CD14-positive monocyte (primary cell): ENCODE measurements around the gene TFDP2. TPM values are rescaled to one million over a fixed set of nuclear protein-coding genes. Genes with fewer than 3 reads are reported as not detected.
"Not testable (repeated sequence)": the region's sequence is repeated elsewhere in the genome, so short reads cannot be mapped to it uniquely, and the experiment has no call there.

Experiments used
- DNase-seq, 3 donors: peaks; one replicate each; pipeline ENCODE4 v3.0.0-alpha.2; 2011 to 2022
- H2AFZ ChIP-seq: 2 replicates; pipeline ENCODE4 v1.6.0; 2012; ENCODE audit warnings: mild to moderate bottlenecking, low read depth, low read length, inconsistent platforms; ENCODE audit not compliant: insufficient read depth, poor library complexity, severe bottlenecking
- H3K27ac ChIP-seq, 2 donors: 1 replicate in 1 of 2; 2 replicates in 1 of 2; pipeline ENCODE4 v1.5.1; 2012 to 2013; ENCODE audit warnings: low read length in 2 of 2, control low read depth in 1 of 2, inconsistent platforms in 1 of 2, low read depth in 1 of 2, mild to moderate bottlenecking in 1 of 2
- H3K27me3 ChIP-seq, 2 donors: one replicate each; pipeline versions ENCODE4 v1.6.0 to v1.6.1; 2011 to 2013; ENCODE audit warnings: low read length in 2 of 2; ENCODE audit not compliant: control insufficient read depth in 2 of 2, insufficient read depth in 2 of 2
- H3K36me3 ChIP-seq, 2 donors: replicated peaks in 1 of 2; 1 replicate in 1 of 2; 2 replicates in 1 of 2; pipeline versions ENCODE4 v1.5.1 to v1.6.1; 2012 to 2013; ENCODE audit warnings: low read length in 2 of 2, control low read depth in 1 of 2, inconsistent platforms in 1 of 2, mild to moderate bottlenecking in 1 of 2; ENCODE audit not compliant: insufficient read depth in 2 of 2, control insufficient read depth in 1 of 2
- H3K4me1 ChIP-seq, 2 donors: 1 replicate in 1 of 2; 2 replicates in 1 of 2; pipeline versions ENCODE4 v1.5.1 to v1.6.1; 2012 to 2013; ENCODE audit warnings: low read length in 2 of 2, control low read depth in 1 of 2, inconsistent platforms in 1 of 2, mild to moderate bottlenecking in 1 of 2, moderate library complexity in 1 of 2; ENCODE audit not compliant: insufficient read depth in 2 of 2, control insufficient read depth in 1 of 2
- H3K4me2 ChIP-seq: replicated peaks from 2 replicates; pipeline ENCODE3; 2012; ENCODE audit warnings: low read length, moderate library complexity, mild to moderate bottlenecking; ENCODE audit not compliant: poor library complexity, severe bottlenecking; ENCODE audit errors: extremely low read depth
- H3K4me3 ChIP-seq, 3 experiments: fragments of 200-600 bp in 1 of 3; sonication (generic) in 1 of 3; replicated peaks in 1 of 3; 1 replicate in 2 of 3; 2 replicates in 1 of 3; pipeline ENCODE4 v1.5.1; 2011 to 2013; ENCODE audit warnings: low read length in 3 of 3, mild to moderate bottlenecking in 3 of 3, control low read depth in 2 of 3, low read depth in 2 of 3, inconsistent platforms in 1 of 3, moderate library complexity in 1 of 3
- H3K79me2 ChIP-seq: 2 replicates; pipeline ENCODE4 v1.6.0; 2012; ENCODE audit warnings: mild to moderate bottlenecking, control low read depth, inconsistent platforms, low read length, moderate library complexity; ENCODE audit not compliant: insufficient read depth
- H3K9ac ChIP-seq: 2 replicates; pipeline ENCODE4 v1.6.0; 2017; ENCODE audit warnings: low read length, mild to moderate bottlenecking; ENCODE audit not compliant: insufficient read depth, poor library complexity, severe bottlenecking
- H3K9me3 ChIP-seq, 2 donors: replicated peaks in 1 of 2; 1 replicate in 1 of 2; 2 replicates in 1 of 2; pipeline versions ENCODE4 v1.5.1 to v1.6.1; 2012 to 2013; ENCODE audit warnings: low read length in 2 of 2, control low read depth in 1 of 2; ENCODE audit not compliant: control insufficient read depth in 1 of 2, insufficient read depth in 1 of 2
- H4K20me1 ChIP-seq: 2 replicates; pipeline ENCODE4 v1.6.0; 2012; ENCODE audit warnings: mild to moderate bottlenecking, low read length, control low read depth, moderate library complexity; ENCODE audit not compliant: insufficient read depth
- H3K27ac Mint-ChIP-seq, 7 donors: one replicate each; pipeline ENCODE4 v1.8.0; 2020; ENCODE audit warnings: mild to moderate bottlenecking in 7 of 7, mixed read lengths in 7 of 7, moderate library complexity in 6 of 7, inconsistent platforms in 2 of 7
- H3K27me3 Mint-ChIP-seq, 3 donors: one replicate each; pipeline ENCODE4 v1.8.0; 2021 to 2022; ENCODE audit warnings: low read depth in 3 of 3, mild to moderate bottlenecking in 3 of 3, mixed read lengths in 3 of 3, moderate library complexity in 3 of 3, inconsistent platforms in 1 of 3
- H3K36me3 Mint-ChIP-seq, 2 donors: one replicate each; pipeline ENCODE4 v1.8.0; 2020; ENCODE audit warnings: mixed read lengths in 2 of 2, inconsistent platforms in 1 of 2, mild to moderate bottlenecking in 1 of 2
- H3K4me1 Mint-ChIP-seq: one replicate; pipeline ENCODE4 v1.8.0; 2020; ENCODE audit warnings: mild to moderate bottlenecking, mixed read lengths
- H3K4me3 Mint-ChIP-seq, 2 donors: one replicate each; pipeline ENCODE4 v1.8.0; 2020; ENCODE audit warnings: mild to moderate bottlenecking in 2 of 2, mixed read lengths in 2 of 2, moderate library complexity in 1 of 2
- H3K9me3 Mint-ChIP-seq, 7 donors: one replicate each; pipeline ENCODE4 v1.8.0; 2020 to 2022; ENCODE audit warnings: mixed read lengths in 7 of 7, mild to moderate bottlenecking in 6 of 7, moderate library complexity in 6 of 7, inconsistent platforms in 2 of 7
- CTCF ChIP-seq: fragments of 200-600 bp; IDR thresholded peaks from one replicate; pipeline ENCODE4 v1.8.0; 2022; ENCODE audit warnings: antibody characterized with exemption, mild to moderate bottlenecking
- WGBS: methylation state at CpG from one replicate; pipeline ENCODE4 v1.1.5; 2013; ENCODE audit warnings: missing lambda C conversion rate; ENCODE audit not compliant: insufficient coverage; 5-methylcytosine and 5-hydroxymethylcytosine counted together
- intact Hi-C, 2 donors: fragments of 100-400 bp; cut with micrococcal nuclease; formaldehyde crosslinking; loops; one replicate each; pipeline versions ENCODE4 v1.15.0 to v1.15.1; 2023
- polyA plus RNA-seq, 3 donors: library from polyadenylated mRNA; depleted of rRNA in 1 of 3; unstranded in 2 of 3; stranded (reverse) in 1 of 3; fragments of 300-500 nt in 2 of 3; fragments of >200 nt in 1 of 3; fragmentation: Illumina TruSeq in 2 of 3; gene quantifications; 1 replicate in 2 of 3; 2 replicates in 1 of 3; pipeline ENCODE4 v1.2.3, GENCODE V29; 2012 to 2021

Gene TFDP2
- polyA plus RNA-seq, 3 donors, result 1.1 to 3.5 (median 1.7) TPM

DNA sequence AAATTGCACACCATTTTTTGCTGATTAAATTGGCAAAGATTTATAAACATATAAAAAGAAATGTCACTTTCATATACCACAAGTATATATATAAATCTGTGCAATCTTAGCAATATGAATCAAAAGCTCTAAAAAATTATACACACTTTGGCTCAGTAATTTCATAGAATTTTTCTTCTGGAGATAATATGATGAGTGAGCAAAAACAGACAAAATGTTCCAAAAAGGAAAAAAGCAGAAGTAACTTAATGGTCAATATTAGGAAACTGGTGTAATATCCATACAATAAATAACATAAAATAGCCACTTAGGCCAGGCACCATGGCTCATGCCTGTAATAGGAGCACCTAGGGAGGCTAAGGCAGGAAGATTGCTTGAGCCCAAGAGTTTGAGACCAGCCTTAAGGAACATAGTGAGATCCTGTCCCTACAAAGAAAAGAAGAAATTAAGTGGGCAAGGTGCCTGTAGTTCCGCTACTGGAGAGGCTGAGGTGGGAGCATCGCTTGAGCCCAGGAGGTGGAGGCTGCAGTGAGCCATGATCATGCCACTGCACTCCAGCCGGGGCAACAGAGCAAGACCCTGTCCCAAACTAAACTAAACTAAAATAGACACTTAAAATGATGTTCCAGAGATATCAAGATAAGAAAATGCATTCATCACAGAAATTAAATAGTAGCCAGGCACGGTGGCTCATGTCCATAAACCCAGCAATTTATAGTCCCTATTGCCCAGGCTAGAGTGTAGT is 52.1 kb downstream of the TFDP2 start:
- H3K27me3 Mint-ChIP-seq, result no peaks in the 10 kb centered on the region
- WGBS, result 100% methylated on average over 3 of the region's 4 CpGs
- H3K9me3 ChIP-seq, result no peaks in the 10 kb centered on the region
- no peaks in the 10 kb centered on the region for H3K4me1 ChIP-seq
- no peaks in the 10 kb centered on the region for H3K36me3 Mint-ChIP-seq
- H3K4me3 Mint-ChIP-seq, result no peak overlapping the region
- no peak overlapping the region for H3K27ac ChIP-seq
- H3K4me3 ChIP-seq, result no peak overlapping the region
- no peak overlapping the region for H3K9ac ChIP-seq
- H3K27me3 ChIP-seq, result no peaks in the 10 kb centered on the region
- no peak for DNase-seq
- H2AFZ ChIP-seq, result no peak overlapping the region
- H3K4me2 ChIP-seq, result no peak overlapping the region
- intact Hi-C loops, result no loop called here
- no peaks in the 10 kb centered on the region for H3K36me3 ChIP-seq
- peak overlapping the region in 1 of 7 donors; percentile 3 for H3K27ac Mint-ChIP-seq
- peaks cover 12% of the 10 kb centered on the region for H3K4me1 Mint-ChIP-seq
- no peaks in the 10 kb centered on the region for H3K79me2 ChIP-seq
- H4K20me1 ChIP-seq, result no peaks in the 10 kb centered on the region
- H3K9me3 Mint-ChIP-seq, result no peaks in the 10 kb centered on the region
- TF ChIP-seq CTCF, result no peak

DNA sequence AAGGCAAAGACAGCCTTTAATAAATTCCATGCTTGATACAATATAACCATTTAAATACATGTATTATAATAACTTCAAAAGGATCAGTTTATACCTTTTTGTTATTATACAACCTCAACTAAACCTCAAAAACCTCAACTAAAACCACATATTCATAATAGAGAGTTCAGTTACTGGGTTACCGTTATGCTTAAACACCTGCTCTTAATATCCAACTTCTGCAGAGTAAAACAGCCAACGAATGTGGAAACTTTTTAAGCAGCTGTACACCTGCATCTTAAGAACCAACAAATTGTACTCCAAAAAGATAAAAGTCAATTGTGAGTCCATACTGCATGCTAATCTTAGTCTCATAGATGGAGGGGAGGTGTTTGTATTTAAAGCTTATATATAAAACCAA is 53.5 kb downstream of the TFDP2 start:
- intact Hi-C loops, result no loop called here
- DNase-seq, result no peak

DNA sequence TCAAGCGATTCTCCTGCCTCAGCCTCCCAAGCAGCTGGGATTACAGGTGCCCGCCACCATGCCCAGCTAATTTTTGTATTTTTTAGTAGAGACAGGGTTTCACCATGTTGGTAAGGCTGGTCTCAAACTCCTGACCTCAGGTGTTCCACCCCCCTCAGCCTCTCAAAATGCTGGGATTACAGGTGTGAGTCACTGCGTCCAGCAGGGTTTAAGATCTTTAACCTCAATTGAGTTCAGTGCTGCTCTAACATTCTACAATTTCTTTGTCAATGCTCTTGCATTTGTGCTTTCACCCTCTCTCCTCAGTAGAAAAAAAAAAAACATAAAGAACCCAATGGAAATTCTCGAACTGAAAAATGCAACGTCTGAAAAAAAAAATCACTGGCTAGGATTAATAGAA is 60.4 kb downstream of the TFDP2 start:
- 80% methylated on average over 1 of the region's 5 CpGs for WGBS
- H3K36me3 ChIP-seq, H2AFZ ChIP-seq, DNase-seq, H3K36me3 Mint-ChIP-seq, H3K4me1 Mint-ChIP-seq, H4K20me1 ChIP-seq, H3K27ac Mint-ChIP-seq, intact Hi-C loops, H3K4me1 ChIP-seq, H3K27me3 ChIP-seq, H3K4me2 ChIP-seq, H3K4me3 Mint-ChIP-seq, H3K27ac ChIP-seq, H3K27me3 Mint-ChIP-seq, H3K9ac ChIP-seq, H3K79me2 ChIP-seq, H3K4me3 ChIP-seq, H3K9me3 Mint-ChIP-seq, H3K9me3 ChIP-seq: not testable (repeated sequence)

More for the DNA sequence above, 53.5 kb downstream of the TFDP2 start:
- no peaks in the 10 kb centered on the region for H4K20me1 ChIP-seq
- no peaks in the 10 kb centered on the region for H3K27me3 ChIP-seq
- H3K9me3 ChIP-seq, result no peaks in the 10 kb centered on the region
- no CpG with 5 or more reads among the region's 2 CpGs for WGBS
- H3K4me2 ChIP-seq, result no peak overlapping the region
- no peaks in the 10 kb centered on the region for H3K4me1 ChIP-seq
- H2AFZ ChIP-seq, result no peak overlapping the region
- H3K79me2 ChIP-seq, result no peaks in the 10 kb centered on the region
- no peak for TF ChIP-seq CTCF
- H3K4me3 ChIP-seq, result no peak overlapping the region
- H3K36me3 Mint-ChIP-seq, result peaks cover 0 to 1% of the 10 kb centered on the region in 2 donors
- no peaks in the 10 kb centered on the region for H3K36me3 ChIP-seq
- no peak overlapping the region for H3K27ac Mint-ChIP-seq
- peaks cover 12% of the 10 kb centered on the region for H3K4me1 Mint-ChIP-seq
- no peaks in the 10 kb centered on the region for H3K27me3 Mint-ChIP-seq
- H3K9me3 Mint-ChIP-seq, result no peaks in the 10 kb centered on the region
- H3K27ac ChIP-seq, result no peak overlapping the region
- H3K9ac ChIP-seq, result no peak overlapping the region
- H3K4me3 Mint-ChIP-seq, result no peak overlapping the region
